Kidney epithelial cell (primary cell): ENCODE results near the gene CCDC178. TPM values are rescaled to one million over a fixed set of nuclear protein-coding genes. Genes with fewer than 3 reads are reported as not detected.
"Not testable (repeated sequence)": the region's sequence is repeated elsewhere in the genome, so short reads cannot be mapped to it uniquely, and the experiment has no call there.

Experiments used
- DNase-seq: peaks from one replicate; pipeline ENCODE4 v3.0.0-alpha.2; 2010; ENCODE audit warnings: low read depth
- H3K27me3 ChIP-seq: 2 replicates; pipeline ENCODE4 v1.6.0; 2011; ENCODE audit warnings: low read length; ENCODE audit not compliant: control insufficient read depth, insufficient read depth
- H3K36me3 ChIP-seq: 2 replicates; pipeline ENCODE4 v1.5.1; 2011; ENCODE audit warnings: low read length; ENCODE audit not compliant: control insufficient read depth, insufficient read depth
- H3K4me3 ChIP-seq: 2 replicates; pipeline ENCODE4 v1.5.1; 2011; ENCODE audit warnings: low read depth, mild to moderate bottlenecking, control low read depth, low read length
- CTCF ChIP-seq: IDR thresholded peaks from 2 replicates; pipeline ENCODE4 v1.5.1; 2011; ENCODE audit warnings: mild to moderate bottlenecking, moderate library complexity, low read length, control low read depth, inconsistent platforms; ENCODE audit not compliant: insufficient read depth, poor library complexity, severe bottlenecking
- total RNA-seq: library from RNA; depleted of rRNA; stranded (reverse); fragments of >200 nt; gene quantifications from 2 replicates; pipeline ENCODE4 v1.2.3, GENCODE V29; 2015

Gene CCDC178
- total RNA-seq, 1 donor from 2014 or later: 0.08 TPM

DNA sequence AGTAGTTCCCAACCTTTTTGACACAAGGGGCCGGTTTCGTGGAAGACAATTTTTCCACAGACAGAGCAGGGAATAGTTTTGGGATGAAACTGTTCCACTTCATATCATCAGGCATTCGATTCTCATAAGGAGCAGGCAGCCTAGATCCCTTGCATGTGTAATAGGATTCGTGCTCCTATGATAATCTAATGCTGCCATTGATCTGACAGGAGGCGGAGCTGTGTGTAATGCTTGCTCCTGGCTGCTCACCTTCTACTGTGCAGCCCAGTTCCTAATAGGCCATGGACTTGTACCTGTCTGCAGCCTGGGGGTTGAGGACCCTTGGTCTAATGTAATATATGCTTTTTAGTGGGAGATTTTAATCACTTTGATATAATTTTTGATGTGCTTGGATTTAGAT lies 479.0 kb downstream of the CCDC178 start:
- Histone ChIP-seq H3K4me3 (no peak overlapping the region), H3K27me3 (no peaks in the 10 kb centered on the region), H3K36me3 (no peaks in the 10 kb centered on the region)
- DNase-seq: no peak
- no peak for TF ChIP-seq CTCF

DNA sequence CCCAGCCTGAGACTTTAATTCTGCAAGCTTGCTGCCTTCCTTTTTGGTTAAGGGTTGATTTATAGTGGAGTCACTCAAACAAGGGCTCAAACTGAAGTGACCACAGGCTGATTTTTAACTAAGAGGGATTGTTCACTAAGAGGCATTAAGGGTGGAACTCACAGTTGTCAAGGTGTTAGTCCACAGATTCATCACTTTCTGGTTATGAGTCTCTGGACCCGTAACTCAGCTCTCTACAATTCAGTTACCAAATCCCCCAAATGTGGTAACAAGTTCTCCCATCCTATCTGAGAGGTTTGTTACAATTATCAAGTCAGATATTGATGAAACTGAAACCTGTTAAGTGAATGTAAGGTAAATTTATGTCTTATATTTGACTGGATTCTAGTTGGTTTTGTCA lies 481.8 kb downstream of the CCDC178 start:
- no peak for TF ChIP-seq CTCF
- Histone ChIP-seq H3K27me3 (no peaks in the 10 kb centered on the region), H3K4me3 (no peak overlapping the region), H3K36me3 (no peaks in the 10 kb centered on the region)
- no peak for DNase-seq

GRCh38 chr18:32956591-32957315 lies 483.8 kb downstream of the CCDC178 start:
- H3K27me3 ChIP-seq: no peaks in the 10 kb centered on the region
- H3K4me3 ChIP-seq: no peak overlapping the region
- H3K36me3 ChIP-seq: no peaks in the 10 kb centered on the region
- TF ChIP-seq CTCF: peak; percentile 68
- DNase-seq: no peak

DNA sequence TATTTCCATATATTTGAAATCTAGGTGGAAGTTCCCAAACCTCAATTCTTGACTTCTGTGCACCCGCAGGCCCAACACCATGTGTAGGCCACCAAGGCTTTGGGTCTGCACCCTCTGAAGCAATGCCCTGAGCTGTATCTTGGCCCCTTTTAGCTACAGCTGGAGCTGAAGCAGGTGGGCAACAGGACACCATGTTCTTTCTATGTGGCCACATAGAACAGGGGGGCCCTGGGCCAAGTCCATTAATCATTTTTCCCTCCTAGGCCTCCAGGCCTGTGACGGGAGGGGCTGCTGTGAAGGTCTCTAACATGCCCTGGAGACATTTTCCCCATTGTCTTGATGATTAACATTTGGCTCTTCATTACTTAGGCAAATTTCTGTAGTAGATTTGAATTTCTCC lies 488.2 kb downstream of the CCDC178 start:
- H3K27me3 ChIP-seq, DNase-seq, H3K36me3 ChIP-seq, H3K4me3 ChIP-seq: not testable (repeated sequence)

- DNase-seq: no peak
- TF ChIP-seq CTCF: no peak
- Histone ChIP-seq H3K36me3 (no peaks in the 10 kb centered on the region), H3K4me3 (no peak overlapping the region), H3K27me3 (no peaks in the 10 kb centered on the region)
Observed at GRCh38 chr18:32937597-32937996, 502.9 kb downstream of the CCDC178 start.

GRCh38 chr18:32937066-32937465 lies 503.5 kb downstream of the CCDC178 start:
- Histone ChIP-seq H3K27me3 (no peaks in the 10 kb centered on the region), H3K4me3 (no peak overlapping the region), H3K36me3 (no peaks in the 10 kb centered on the region)
- no peak for DNase-seq
- TF ChIP-seq CTCF: no peak
